DND-41 (cell line): ENCODE results near the gene RRP1.

Experiments
- ATAC-seq: fragments of 200-7000 bp; cut with Tn5 transposase; 3 replicates; pipeline ENCODE4 v1.9.1; 2021; ENCODE audit warnings: low read depth; ENCODE audit not compliant: insufficient read depth
- DNase-seq: peaks from one replicate; pipeline ENCODE4 v3.0.0-alpha.2; 2020
- H2AFZ ChIP-seq: 2 replicates; pipeline ENCODE4 v1.6.0; 2012; ENCODE audit warnings: low read depth, low read length
- H3K27ac ChIP-seq: 2 replicates; pipeline ENCODE4 v1.5.1; 2012; ENCODE audit warnings: low read length, inconsistent platforms
- H3K27me3 ChIP-seq: fragments of 200-600 bp; sonication (generic); 2 replicates; pipeline ENCODE4 v1.6.0; 2012; ENCODE audit warnings: low read length, mild to moderate bottlenecking, inconsistent platforms; ENCODE audit not compliant: insufficient read depth, poor library complexity
- H3K36me3 ChIP-seq: 2 replicates; pipeline ENCODE4 v1.5.1; 2012; ENCODE audit warnings: low read length, inconsistent platforms; ENCODE audit not compliant: insufficient read depth
- H3K4me1 ChIP-seq: 2 replicates; pipeline ENCODE4 v1.5.1; 2012; ENCODE audit warnings: mild to moderate bottlenecking, low read length; ENCODE audit not compliant: insufficient read depth
- H3K4me2 ChIP-seq: 2 replicates; pipeline ENCODE4 v1.6.0; 2012; ENCODE audit warnings: mild to moderate bottlenecking, moderate library complexity, low read length, inconsistent platforms; ENCODE audit not compliant: insufficient read depth
- H3K4me3 ChIP-seq, 2 experiments: fragments of 200-600 bp in 1 of 2; shearing (Covaris generic) in 1 of 2; 2 replicates each; pipeline ENCODE4 v1.5.1; 2012 to 2016; ENCODE audit warnings: inconsistent platforms in 2 of 2, low read length in 2 of 2, mild to moderate bottlenecking in 2 of 2, low read depth in 1 of 2, moderate library complexity in 1 of 2
- H3K79me2 ChIP-seq: 2 replicates; pipeline ENCODE4 v1.6.0; 2012; ENCODE audit warnings: low read length, inconsistent platforms; ENCODE audit not compliant: insufficient read depth
- H3K9ac ChIP-seq: 2 replicates; pipeline ENCODE4 v1.6.0; 2012; ENCODE audit warnings: low read depth, mild to moderate bottlenecking, inconsistent platforms, low read length, moderate library complexity
- H3K9me3 ChIP-seq: 2 replicates; pipeline ENCODE4 v1.5.1; 2012; ENCODE audit warnings: low read length, moderate library complexity, mild to moderate bottlenecking, inconsistent platforms; ENCODE audit not compliant: insufficient read depth, severe bottlenecking
- H4K20me1 ChIP-seq: 2 replicates; pipeline ENCODE4 v1.6.0; 2012; ENCODE audit warnings: low read length; ENCODE audit not compliant: insufficient read depth
- CTCF ChIP-seq: IDR thresholded peaks from 2 replicates; pipeline ENCODE4 v1.5.1; 2012; ENCODE audit warnings: borderline replicate concordance, low read length, moderate library complexity, mild to moderate bottlenecking; ENCODE audit not compliant: poor library complexity, severe bottlenecking; ENCODE audit errors: extremely low read depth
- EZH2 ChIP-seq: IDR thresholded peaks from 3 replicates; pipeline ENCODE4 v1.6.1; 2012; ENCODE audit warnings: borderline replicate concordance, low read depth, mild to moderate bottlenecking, moderate library complexity, low read length, inconsistent platforms; ENCODE audit not compliant: severe bottlenecking

Gene RRP1

GRCh38 chr21:43764576-43765495 lies 24.5 kb upstream of the RRP1 start:
- ATAC-seq (no peak), DNase-seq (no peak)
- Histone ChIP-seq H3K9ac (no peak overlapping the region), H3K27me3 (no peaks in the 10 kb centered on the region), H3K79me2 (no peaks in the 10 kb centered on the region), H3K9me3 (no peaks in the 10 kb centered on the region), H3K4me2 (no peak overlapping the region), H3K36me3 (no peaks in the 10 kb centered on the region), H4K20me1 (no peaks in the 10 kb centered on the region), H3K27ac (no peak overlapping the region), H3K4me3 (no peak overlapping the region), H2AFZ (no peak overlapping the region), H3K4me1 (no peaks in the 10 kb centered on the region)
- no peak for TF ChIP-seq CTCF
- no peak for TF ChIP-seq EZH2

GRCh38 chr21:43766734-43767497 lies 22.5 kb upstream of the RRP1 start:
- H3K27me3 ChIP-seq, result no peaks in the 10 kb centered on the region
- H3K27ac ChIP-seq, result no peak overlapping the region
- H3K9me3 ChIP-seq, result no peaks in the 10 kb centered on the region
- ATAC-seq (no peak), DNase-seq (no peak)
- no peaks in the 10 kb centered on the region for H3K79me2 ChIP-seq
- no peak overlapping the region for H2AFZ ChIP-seq
- H4K20me1 ChIP-seq, result no peaks in the 10 kb centered on the region
- no peaks in the 10 kb centered on the region for H3K4me1 ChIP-seq
- H3K4me2 ChIP-seq, result no peak overlapping the region
- no peak for TF ChIP-seq CTCF
- TF ChIP-seq EZH2, result no peak
- no peaks in the 10 kb centered on the region for H3K36me3 ChIP-seq
- no peak overlapping the region for H3K9ac ChIP-seq
- H3K4me3 ChIP-seq, result no peak overlapping the region

- no peak for ATAC-seq
- Histone ChIP-seq H3K9ac (no peak overlapping the region), H3K27ac (no peak overlapping the region)
These were observed 21.8 kb upstream of the RRP1 start for GRCh38 chr21:43767498-43767983.

More at GRCh38 chr21:43767498-43767983, 21.8 kb upstream of the RRP1 start:
- Histone ChIP-seq H3K79me2 (no peaks in the 10 kb centered on the region), H3K36me3 (no peaks in the 10 kb centered on the region), H3K9me3 (no peaks in the 10 kb centered on the region), H3K4me3 (no peak overlapping the region), H3K27me3 (no peaks in the 10 kb centered on the region), H4K20me1 (no peaks in the 10 kb centered on the region), H2AFZ (no peak overlapping the region), H3K4me1 (no peaks in the 10 kb centered on the region), H3K4me2 (no peak overlapping the region)
- no peak for TF ChIP-seq EZH2
- TF ChIP-seq CTCF, result no peak
- no peak for DNase-seq
